ENCODE data around the gene GCHFR.
A peak's percentile ranks its signal among the peaks of the same experiment; 100 is the strongest.

Gene GCHFR

GRCh38 chr15:40754883-40755811 lies 8.7 kb upstream of the GCHFR start, which contains the start of gene RMDN3 (continued):
- TF ChIP-seq OSR2 (tag by site-specific recombination; IDR thresholded peaks at IDR 0.05): 0 out of 2 replicates have a peak, but pooled peaks have one; percentile 33
- no peak for TF ChIP-seq ZNF707 (tag by site-specific recombination; IDR thresholded peaks at IDR 0.05)
- TF ChIP-seq TRIM28 (IDR thresholded peaks at IDR 0.05; ENCODE audit: borderline replicate concordance, low read length): no peak
- no peak for TF ChIP-seq ZNF658 (tag by site-specific recombination; IDR thresholded peaks at IDR 0.05)
- no peak for TF ChIP-seq ZNF354C (tag by site-specific recombination; IDR thresholded peaks at IDR 0.05; ENCODE audit: borderline replicate concordance, low read depth)
- no peak for TF ChIP-seq ZNF654 (tag by site-specific recombination; IDR thresholded peaks at IDR 0.05; ENCODE audit: low read depth)
- TF ChIP-seq, protein P1, sequence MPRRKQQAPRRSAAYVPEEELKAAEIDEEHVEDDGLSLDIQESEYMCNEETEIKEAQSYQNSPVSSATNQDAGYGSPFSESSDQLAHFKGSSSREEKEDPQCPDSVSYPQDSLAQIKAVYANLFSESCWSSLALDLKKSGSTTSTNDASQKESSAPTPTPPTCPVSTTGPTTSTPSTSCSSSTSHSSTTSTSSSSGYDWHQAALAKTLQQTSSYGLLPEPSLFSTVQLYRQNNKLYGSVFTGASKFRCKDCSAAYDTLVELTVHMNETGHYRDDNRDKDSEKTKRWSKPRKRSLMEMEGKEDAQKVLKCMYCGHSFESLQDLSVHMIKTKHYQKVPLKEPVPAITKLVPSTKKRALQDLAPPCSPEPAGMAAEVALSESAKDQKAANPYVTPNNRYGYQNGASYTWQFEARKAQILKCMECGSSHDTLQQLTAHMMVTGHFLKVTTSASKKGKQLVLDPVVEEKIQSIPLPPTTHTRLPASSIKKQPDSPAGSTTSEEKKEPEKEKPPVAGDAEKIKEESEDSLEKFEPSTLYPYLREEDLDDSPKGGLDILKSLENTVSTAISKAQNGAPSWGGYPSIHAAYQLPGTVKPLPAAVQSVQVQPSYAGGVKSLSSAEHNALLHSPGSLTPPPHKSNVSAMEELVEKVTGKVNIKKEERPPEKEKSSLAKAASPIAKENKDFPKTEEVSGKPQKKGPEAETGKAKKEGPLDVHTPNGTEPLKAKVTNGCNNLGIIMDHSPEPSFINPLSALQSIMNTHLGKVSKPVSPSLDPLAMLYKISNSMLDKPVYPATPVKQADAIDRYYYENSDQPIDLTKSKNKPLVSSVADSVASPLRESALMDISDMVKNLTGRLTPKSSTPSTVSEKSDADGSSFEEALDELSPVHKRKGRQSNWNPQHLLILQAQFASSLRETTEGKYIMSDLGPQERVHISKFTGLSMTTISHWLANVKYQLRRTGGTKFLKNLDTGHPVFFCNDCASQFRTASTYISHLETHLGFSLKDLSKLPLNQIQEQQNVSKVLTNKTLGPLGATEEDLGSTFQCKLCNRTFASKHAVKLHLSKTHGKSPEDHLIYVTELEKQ (tag by site-specific recombination; IDR thresholded peaks at IDR 0.05; ENCODE audit: borderline replicate concordance): no peak
- TF ChIP-seq ZBTB48 (tag by site-specific recombination; IDR thresholded peaks at IDR 0.05): no peak
- no peak for TF ChIP-seq ZNF114 (tag by site-specific recombination; IDR thresholded peaks at IDR 0.05)
- peak; percentile 76 for TF ChIP-seq KLF1 (tag by site-specific recombination; IDR thresholded peaks at IDR 0.05)
- TF ChIP-seq ZSCAN23 (tag by site-specific recombination; IDR thresholded peaks at IDR 0.05): no peak
- TF ChIP-seq, protein P2, sequence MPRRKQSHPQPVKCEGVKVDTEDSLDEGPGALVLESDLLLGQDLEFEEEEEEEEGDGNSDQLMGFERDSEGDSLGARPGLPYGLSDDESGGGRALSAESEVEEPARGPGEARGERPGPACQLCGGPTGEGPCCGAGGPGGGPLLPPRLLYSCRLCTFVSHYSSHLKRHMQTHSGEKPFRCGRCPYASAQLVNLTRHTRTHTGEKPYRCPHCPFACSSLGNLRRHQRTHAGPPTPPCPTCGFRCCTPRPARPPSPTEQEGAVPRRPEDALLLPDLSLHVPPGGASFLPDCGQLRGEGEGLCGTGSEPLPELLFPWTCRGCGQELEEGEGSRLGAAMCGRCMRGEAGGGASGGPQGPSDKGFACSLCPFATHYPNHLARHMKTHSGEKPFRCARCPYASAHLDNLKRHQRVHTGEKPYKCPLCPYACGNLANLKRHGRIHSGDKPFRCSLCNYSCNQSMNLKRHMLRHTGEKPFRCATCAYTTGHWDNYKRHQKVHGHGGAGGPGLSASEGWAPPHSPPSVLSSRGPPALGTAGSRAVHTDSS (tag by site-specific recombination; IDR thresholded peaks at IDR 0.05): no peak
- peak; percentile 94 for TF ChIP-seq ZBTB8A (tag by site-specific recombination; IDR thresholded peaks at IDR 0.05)
- TF ChIP-seq REPIN1 (tag by site-specific recombination; IDR thresholded peaks at IDR 0.05; ENCODE audit: low read depth): no peak
- TF ChIP-seq ZNF660 (tag by site-specific recombination; IDR thresholded peaks at IDR 0.05): peak; percentile 68; the same call in 1 of the 2 replicates
- TF ChIP-seq ZNF701 (tag by site-specific recombination; IDR thresholded peaks at IDR 0.05): no peak
- TF ChIP-seq, protein P3, sequence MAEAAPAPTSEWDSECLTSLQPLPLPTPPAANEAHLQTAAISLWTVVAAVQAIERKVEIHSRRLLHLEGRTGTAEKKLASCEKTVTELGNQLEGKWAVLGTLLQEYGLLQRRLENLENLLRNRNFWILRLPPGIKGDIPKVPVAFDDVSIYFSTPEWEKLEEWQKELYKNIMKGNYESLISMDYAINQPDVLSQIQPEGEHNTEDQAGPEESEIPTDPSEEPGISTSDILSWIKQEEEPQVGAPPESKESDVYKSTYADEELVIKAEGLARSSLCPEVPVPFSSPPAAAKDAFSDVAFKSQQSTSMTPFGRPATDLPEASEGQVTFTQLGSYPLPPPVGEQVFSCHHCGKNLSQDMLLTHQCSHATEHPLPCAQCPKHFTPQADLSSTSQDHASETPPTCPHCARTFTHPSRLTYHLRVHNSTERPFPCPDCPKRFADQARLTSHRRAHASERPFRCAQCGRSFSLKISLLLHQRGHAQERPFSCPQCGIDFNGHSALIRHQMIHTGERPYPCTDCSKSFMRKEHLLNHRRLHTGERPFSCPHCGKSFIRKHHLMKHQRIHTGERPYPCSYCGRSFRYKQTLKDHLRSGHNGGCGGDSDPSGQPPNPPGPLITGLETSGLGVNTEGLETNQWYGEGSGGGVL (tag by site-specific recombination; IDR thresholded peaks at IDR 0.05): no peak
- TF ChIP-seq ZNF514 (tag by site-specific recombination; IDR thresholded peaks at IDR 0.05): no peak
- 0 out of 2 replicates have a peak, but pooled peaks have one; percentile 49 for TF ChIP-seq ZNF580 (tag by site-specific recombination; IDR thresholded peaks at IDR 0.05)
- peak; percentile 72 for TF ChIP-seq ZNF335 (tag by site-specific recombination; conservative IDR thresholded peaks at IDR 0.05)
- peak; percentile 77 for TF ChIP-seq ZBTB17 (tag by site-specific recombination; IDR thresholded peaks at IDR 0.05)
- TF ChIP-seq, protein P4, sequence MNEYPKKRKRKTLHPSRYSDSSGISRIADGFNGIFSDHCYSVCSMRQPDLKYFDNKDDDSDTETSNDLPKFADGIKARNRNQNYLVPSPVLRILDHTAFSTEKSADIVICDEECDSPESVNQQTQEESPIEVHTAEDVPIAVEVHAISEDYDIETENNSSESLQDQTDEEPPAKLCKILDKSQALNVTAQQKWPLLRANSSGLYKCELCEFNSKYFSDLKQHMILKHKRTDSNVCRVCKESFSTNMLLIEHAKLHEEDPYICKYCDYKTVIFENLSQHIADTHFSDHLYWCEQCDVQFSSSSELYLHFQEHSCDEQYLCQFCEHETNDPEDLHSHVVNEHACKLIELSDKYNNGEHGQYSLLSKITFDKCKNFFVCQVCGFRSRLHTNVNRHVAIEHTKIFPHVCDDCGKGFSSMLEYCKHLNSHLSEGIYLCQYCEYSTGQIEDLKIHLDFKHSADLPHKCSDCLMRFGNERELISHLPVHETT (tag by site-specific recombination; IDR thresholded peaks at IDR 0.05): peak; percentile 70
- TF ChIP-seq ZNF692 (tag by site-specific recombination; IDR thresholded peaks at IDR 0.05): peak; percentile 61
- no peak for TF ChIP-seq ZNF473 (tag by site-specific recombination; IDR thresholded peaks at IDR 0.05)
- no peak; the same call in 1 of the 2 replicates for TF ChIP-seq PRDM4 (tag by site-specific recombination; IDR thresholded peaks at IDR 0.05)
- TF ChIP-seq ZNF138 (tag by site-specific recombination; IDR thresholded peaks at IDR 0.05; ENCODE audit: borderline replicate concordance): no peak
- TF ChIP-seq ZNF48 (tag by site-specific recombination; IDR thresholded peaks at IDR 0.05): no peak

All from HEK293 (cell line).